ENCODE data around the gene ANO9.

The ANO9 gene, protein sequence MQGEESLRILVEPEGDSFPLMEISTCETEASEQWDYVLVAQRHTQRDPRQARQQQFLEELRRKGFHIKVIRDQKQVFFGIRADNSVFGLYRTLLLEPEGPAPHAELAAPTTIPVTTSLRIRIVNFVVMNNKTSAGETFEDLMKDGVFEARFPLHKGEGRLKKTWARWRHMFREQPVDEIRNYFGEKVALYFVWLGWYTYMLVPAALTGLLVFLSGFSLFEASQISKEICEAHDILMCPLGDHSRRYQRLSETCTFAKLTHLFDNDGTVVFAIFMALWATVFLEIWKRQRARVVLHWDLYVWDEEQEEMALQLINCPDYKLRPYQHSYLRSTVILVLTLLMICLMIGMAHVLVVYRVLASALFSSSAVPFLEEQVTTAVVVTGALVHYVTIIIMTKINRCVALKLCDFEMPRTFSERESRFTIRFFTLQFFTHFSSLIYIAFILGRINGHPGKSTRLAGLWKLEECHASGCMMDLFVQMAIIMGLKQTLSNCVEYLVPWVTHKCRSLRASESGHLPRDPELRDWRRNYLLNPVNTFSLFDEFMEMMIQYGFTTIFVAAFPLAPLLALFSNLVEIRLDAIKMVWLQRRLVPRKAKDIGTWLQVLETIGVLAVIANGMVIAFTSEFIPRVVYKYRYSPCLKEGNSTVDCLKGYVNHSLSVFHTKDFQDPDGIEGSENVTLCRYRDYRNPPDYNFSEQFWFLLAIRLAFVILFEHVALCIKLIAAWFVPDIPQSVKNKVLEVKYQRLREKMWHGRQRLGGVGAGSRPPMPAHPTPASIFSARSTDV

GRCh38 chr11:441418-442274 is at the start of gene ANO9:
TSS of gene ANO9 (minus strand) at chr11:442011. CDS start at chr11:441926, 85 bp downstream.
- DNase-seq (ENCODE audit: low read depth in 2 of 2) = peak in 1 of 2 donors; percentile 53

DNA sequence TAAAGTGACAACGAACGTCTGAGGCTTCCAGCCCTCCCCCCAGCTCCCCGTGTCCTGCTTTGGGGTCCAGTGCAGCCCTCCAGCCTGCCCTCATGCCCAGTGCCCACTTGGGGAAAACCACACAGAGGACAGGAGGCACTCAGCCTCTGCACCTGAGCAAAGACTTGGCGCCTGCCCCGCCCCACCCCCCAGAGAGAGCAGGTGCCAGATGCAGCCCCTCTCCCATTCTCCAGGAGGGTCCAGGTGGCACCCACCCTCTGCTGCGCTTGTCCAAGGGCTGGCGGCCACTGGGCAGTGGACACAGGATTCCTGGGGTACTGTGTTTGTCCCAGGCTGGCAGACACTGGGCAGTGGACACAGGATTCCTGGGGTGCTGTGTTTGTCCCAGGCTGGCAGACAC is 49.5 kb upstream of the ANO9 start:
- no peak for DNase-seq (ENCODE audit: low read depth in 2 of 2)

DNA sequence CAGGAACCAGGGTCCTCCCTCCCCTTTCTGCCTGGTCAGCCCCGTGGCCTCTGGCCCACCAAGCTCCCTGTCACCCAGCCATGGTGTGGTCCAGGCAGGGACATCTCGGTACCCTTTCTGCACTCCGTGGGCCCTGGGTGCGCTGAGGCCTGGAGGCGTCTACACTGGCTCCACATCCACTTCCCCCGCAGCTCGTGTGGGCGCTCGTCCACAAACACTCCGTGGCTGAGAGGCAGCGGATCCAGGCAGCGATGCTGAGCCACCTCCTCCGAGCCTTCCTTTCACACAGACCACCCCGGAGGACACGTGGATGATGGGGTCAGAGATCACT is 49.1 kb upstream of the ANO9 start:
- no peak for DNase-seq (ENCODE audit: low read depth in 2 of 2)

- no peak for DNase-seq (ENCODE audit: low read depth in 2 of 2)
These were observed 48.5 kb upstream of the ANO9 start for GRCh38 chr11:490186-490929.

DNA sequence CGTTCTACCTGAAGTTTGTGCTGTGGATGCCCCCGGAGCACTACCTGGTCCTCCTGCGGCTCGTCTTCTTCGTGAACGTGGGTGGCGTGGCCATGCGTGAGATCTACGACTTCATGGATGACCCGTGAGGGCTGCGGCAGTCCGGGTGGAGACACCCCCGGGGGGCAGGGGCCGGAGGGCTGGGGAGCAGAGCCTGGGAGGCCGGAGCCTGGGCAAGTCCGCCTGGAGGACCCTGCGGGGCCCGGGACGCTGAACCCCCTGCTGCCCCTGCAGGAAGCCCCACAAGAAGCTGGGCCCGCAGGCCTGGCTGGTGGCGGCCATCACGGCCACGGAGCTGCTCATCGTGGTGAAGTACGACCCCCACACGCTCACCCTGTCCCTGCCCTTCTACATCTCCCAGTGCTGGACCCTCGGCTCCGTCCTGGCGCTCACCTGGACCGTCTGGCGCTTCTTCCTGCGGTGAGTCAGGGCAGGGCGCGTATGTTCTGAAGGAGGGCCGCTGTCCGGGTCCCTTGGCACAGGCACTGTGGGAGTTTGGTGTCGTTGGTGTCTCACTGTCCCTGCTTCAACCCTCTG is 47.9 kb upstream of the ANO9 start:
- no peak for DNase-seq (ENCODE audit: low read depth in 2 of 2)

GRCh38 chr11:488992-489391 is 47.2 kb upstream of the ANO9 start:
- DNase-seq (ENCODE audit: low read depth in 2 of 2) = no peak

DNA sequence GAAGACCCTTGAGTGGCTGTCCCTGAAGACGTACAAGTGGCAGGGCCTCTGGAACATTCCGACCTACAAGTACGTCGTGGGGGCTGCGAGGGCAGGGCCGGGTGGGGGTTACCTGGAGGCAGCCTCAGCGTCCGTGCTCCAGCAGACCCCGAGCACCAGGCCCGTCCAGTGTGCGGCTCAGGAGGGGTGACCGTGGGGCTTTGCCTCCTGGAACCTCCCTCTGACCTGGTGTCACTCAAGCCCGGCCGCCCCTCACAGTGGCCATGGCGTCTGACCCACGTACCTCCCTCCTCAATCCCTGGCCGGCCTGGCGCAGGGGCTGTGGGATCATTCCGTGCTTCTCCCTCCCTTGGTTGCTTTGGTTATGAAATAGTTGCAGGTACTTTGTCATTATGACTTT is 46.8 kb upstream of the ANO9 start:
- no peak for DNase-seq (ENCODE audit: low read depth in 2 of 2)

DNA sequence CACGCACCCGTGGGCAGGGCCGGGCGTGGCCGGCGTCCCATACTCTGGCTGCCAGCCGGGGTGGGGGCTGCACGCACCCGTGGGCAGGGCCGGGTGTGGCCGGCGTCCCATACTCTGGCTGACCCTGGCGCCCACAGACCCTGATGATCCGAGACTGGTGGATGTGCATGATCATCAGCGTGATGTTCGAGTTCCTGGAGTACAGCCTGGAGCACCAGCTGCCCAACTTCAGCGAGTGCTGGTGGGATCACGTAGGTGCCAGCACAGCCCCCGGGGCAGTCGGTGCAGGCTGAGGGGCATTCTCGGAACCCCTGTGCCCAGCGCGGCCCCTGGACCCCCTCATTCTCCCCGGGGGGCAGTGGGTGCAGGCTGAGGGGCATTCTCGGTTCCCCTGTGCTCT is 46.3 kb upstream of the ANO9 start:
- no peak for DNase-seq (ENCODE audit: low read depth in 2 of 2)

DNA sequence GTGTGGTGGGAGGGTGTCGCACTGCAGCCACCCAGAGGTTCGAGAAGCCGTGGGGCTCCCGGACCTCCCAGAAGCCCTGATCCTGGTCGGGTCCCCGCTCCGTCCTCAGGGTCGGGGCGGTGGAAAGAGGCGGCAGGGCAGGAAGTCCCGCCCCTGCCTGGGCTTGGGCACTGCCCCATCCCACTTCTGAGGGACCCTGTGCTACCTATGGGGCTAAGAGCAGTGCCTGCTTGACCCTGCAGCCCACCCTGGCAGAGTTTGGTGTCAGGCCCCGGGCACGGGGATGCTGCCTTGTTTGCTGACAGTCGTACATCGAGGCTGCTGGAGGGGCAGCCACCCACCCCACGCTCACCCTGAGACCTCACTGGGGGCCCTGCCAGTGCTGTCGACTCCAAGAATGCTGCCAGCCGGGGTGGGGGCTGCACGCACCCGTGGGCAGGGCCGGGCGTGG is 45.8 kb upstream of the ANO9 start:
- no peak for DNase-seq (ENCODE audit: low read depth in 2 of 2)

DNA sequence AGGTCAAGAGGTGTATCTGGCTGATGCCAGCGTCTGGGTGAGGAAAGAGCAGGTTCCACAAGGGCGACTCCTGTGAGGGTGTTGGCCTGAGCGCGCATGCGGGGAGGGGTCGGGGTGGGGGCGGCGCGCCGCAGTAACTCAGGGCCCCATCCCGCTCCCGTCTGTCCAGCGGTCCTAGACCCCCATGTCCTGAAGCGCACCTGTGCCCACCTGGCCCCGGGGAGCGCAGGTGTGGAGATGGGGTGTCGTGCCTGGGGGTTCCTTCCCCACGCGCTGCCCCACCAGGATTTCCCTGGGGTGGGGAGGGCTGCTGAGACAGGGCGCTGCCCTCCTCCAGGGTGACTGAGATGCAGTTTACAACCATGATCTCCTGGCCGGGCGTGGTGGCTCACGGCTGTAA is 44.4 kb upstream of the ANO9 start:
- DNase-seq (ENCODE audit: low read depth in 2 of 2) = no peak

DNA sequence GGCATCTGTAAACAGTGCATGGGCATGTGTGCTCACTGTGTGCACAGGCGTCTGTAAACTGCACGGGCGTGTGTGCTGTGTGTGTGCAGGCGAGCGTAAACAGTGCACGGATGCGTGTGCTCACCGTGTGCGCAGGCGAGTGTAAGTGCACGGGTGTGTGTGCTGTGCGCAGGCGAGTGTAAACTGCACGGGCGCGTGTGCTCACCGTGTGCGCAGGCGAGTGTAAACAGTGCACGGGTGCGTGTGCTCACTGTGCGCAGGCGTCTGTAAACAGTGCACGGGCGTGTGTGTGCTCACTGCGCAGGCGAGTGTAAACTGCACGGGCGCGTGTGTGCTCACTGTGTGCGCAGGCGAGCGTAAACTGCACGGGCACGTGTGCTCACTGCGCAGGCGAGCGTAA is 42.8 kb upstream of the ANO9 start:
- DNase-seq (ENCODE audit: low read depth in 2 of 2) = no peak

DNA sequence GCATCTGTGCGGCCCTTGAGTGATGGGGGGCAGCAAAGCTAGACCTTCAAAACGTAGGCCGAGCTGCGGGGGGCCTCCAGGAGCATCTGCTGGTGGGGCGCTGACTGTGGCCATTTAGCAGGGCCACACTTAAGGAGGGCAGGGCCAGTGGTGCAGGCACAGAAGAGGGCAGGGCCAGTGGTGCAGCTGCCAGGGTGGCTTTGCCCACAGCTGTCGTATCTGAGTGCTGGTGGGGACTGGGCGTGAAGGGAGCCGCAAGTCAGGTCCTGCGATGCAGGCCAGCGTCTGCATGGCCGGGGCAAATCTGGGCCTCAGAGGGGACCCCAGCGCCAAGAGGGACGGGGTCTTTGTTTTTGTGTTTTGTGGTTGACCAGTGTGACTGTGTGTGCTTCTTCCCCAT is 37.5 kb upstream of the ANO9 start:
- DNase-seq (ENCODE audit: low read depth in 2 of 2) = no peak

- no peak for DNase-seq (ENCODE audit: low read depth in 2 of 2)
These were observed 35.4 kb upstream of the ANO9 start for GRCh38 chr11:477052-477715.

DNA sequence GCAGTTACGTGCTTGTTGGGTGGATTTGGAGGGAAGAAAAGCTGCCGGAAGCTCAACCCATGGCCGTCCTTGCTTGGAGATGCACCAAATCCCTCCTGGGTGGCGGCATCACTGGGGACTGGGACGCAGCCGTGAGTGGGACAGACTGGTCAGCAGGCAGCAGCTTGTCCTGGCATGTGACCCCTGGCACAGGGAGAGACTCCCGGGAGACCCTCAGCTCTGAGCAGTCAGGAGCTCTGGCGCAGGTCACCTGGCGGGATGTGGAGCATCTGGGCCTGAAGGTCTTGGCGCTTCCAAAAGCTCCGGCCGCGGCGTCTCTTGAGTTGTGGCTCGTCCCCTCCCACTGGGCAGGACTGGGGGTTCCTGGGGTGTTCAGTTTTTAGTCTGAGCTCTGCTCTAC is 34.6 kb upstream of the ANO9 start:
- DNase-seq (ENCODE audit: low read depth in 2 of 2) = no peak

- DNase-seq (ENCODE audit: low read depth in 2 of 2) = no peak
These were observed 34.1 kb upstream of the ANO9 start for GRCh38 chr11:475941-476340.

GRCh38 chr11:474914-475506 is 33.2 kb upstream of the ANO9 start:
- no peak for DNase-seq (ENCODE audit: low read depth in 2 of 2)

DNA sequence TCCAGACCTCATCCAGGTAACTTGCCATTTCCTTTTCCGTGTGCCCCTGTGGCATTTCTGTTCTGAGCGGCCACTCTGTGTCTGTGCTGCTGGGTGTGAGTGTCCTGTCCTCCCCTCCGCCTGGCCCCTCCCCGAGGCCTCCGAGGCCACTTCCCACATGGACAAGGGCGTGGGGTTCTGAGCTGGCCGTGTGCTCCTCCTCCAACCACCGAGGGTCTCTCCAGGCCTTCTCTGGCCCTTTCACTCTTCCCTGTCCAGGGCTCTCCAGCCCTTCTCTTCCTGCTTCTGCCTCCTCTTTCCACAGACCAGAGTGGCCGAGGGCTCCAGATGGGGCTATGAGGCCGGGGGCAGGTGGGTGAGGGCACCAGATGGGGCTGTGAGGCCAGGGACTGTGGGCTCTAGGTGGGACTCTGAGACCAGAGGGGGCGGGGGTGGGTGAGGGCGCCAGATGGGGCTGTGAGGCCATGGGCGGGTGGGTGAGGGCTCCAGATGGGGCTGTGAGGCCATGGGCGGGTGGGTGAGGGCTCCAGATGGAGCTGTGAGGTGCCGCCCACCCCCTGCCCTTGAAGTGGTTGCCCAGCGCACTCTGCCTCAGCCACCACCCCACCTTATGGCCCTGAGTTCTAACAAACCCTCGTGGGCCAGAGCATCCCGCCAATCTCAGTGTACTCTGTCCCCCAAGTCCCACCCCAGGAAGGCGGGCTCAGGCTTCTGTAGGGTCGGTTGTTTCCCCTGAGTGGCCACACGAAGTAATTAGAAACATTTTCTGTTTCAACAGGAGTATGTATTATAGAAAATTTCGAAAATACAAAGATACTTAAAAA is 32.4 kb upstream of the ANO9 start:
- no peak for DNase-seq (ENCODE audit: low read depth in 2 of 2)

DNA sequence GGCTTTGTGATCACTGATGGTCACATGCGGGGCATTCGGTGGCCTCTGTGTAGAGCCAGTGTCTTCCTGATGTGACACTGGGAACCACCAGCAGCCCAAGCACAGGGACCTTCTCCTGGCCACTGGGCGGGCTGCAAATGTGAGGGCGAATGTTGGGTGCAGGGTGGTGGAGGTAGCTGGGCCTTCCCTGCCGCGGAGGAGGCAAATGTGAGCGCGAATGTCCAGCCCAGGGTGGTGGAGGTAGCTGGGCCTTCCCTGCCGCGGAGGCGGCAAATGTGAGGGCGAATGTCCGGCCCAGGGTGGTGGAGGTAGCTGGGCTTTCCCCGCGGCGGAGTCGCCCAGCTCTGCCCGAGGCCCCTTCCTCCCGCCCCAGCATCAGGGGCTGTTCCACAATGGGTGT is 31.6 kb upstream of the ANO9 start:
- no peak for DNase-seq (ENCODE audit: low read depth in 2 of 2)

DNA sequence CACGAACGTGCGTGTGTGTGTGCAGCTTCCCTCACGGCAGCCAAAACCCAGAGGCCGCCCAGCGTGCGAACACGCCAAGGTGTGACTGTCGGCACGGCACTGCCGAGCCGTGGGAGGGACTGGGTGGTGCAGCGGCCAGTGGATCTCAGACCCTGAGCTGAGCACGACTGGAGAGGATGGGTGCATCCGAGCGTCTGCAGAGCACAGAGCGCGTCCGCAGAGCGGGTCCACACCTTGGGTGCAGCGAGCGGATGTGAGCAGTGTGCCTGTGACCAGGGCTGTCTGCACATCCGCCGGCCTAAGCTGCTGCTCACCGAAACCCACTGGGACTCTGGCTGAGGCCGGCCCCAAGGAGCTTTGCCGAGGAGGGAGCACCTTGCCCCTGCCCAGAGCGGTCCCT is 31.0 kb upstream of the ANO9 start:
- no peak for DNase-seq (ENCODE audit: low read depth in 2 of 2)
